ENCODE data around the gene MRPL54.
"Not testable (repeated sequence)": the region's sequence is repeated elsewhere in the genome, so short reads cannot be mapped to it uniquely, and the experiment has no call there.

The MRPL54 gene

DNA sequence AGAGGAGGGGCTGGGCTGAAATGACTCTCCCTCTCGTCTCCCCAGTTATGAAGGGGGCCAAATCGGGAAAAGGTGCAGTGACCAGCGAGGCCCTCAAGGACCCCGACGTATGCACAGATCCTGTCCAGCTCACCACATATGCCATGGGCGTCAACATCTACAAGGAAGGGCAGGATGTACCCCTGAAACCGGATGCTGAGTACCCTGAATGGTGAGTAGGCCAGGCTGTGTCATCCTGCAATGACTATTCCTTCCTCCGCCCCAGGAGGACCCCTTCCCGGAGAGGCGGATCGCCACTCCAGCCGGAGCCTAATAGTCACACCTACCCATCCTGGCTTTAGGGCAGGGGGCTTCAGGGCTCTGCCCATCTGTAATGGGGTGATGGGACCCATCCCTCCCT is 2.6 kb downstream of the MRPL54 start:
- H3K4me3 ChIP-seq (ENCODE audit: low read depth, low read length), result no peak overlapping the region
- TF ChIP-seq, protein P1, sequence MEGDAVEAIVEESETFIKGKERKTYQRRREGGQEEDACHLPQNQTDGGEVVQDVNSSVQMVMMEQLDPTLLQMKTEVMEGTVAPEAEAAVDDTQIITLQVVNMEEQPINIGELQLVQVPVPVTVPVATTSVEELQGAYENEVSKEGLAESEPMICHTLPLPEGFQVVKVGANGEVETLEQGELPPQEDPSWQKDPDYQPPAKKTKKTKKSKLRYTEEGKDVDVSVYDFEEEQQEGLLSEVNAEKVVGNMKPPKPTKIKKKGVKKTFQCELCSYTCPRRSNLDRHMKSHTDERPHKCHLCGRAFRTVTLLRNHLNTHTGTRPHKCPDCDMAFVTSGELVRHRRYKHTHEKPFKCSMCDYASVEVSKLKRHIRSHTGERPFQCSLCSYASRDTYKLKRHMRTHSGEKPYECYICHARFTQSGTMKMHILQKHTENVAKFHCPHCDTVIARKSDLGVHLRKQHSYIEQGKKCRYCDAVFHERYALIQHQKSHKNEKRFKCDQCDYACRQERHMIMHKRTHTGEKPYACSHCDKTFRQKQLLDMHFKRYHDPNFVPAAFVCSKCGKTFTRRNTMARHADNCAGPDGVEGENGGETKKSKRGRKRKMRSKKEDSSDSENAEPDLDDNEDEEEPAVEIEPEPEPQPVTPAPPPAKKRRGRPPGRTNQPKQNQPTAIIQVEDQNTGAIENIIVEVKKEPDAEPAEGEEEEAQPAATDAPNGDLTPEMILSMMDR (IDR thresholded peaks at IDR 0.05; ENCODE audit: borderline replicate concordance, insufficient read depth, low read depth, low read length), result no peak

DNA sequence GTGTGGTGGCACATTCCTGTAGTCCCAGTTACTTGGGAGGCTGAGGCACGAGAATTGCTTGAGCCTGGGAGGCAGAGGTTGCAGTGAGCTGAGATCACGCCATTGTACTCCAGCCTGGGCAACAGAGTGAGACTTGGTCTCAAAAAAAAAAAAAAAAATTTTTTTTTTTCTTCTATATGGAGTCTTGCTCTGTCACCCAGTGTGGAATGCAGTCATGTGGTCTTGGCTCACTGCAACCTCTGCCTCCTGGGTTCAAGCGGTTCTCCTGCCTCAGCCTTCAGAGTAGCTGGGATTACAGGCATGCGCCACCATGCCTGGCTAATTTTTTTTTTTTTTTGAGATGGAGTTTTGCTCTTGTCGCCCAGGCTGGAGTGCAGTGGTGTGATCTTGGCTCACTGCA is 3.3 kb downstream of the MRPL54 start:
- not testable (repeated sequence) for H3K4me3 ChIP-seq (ENCODE audit: low read depth, low read length)

DNA sequence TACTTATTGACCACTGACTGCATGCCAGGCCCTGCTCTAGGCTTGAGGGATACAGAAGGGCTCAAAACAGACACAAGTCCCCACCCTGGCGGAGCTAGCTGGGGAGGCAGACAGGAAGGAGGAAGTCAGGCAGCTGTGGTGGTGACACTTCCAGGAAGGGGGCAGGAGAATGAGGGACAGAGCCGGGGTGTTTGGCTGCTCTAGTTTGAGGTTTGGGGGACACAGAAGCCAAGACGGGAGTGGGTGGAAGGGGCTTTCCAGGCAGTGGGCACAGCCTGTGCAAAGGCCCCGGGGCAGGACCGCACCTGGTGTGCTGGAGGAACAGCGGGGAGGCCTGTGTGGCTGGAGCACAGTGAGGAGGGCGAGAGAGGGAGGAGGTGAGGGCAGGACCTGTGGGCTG is 4.0 kb downstream of the MRPL54 start:
- no peak overlapping the region for H3K4me3 ChIP-seq (ENCODE audit: low read depth, low read length)
- TF ChIP-seq, protein P1 (IDR thresholded peaks at IDR 0.05; ENCODE audit: borderline replicate concordance, insufficient read depth, low read depth, low read length), result no peak

DNA sequence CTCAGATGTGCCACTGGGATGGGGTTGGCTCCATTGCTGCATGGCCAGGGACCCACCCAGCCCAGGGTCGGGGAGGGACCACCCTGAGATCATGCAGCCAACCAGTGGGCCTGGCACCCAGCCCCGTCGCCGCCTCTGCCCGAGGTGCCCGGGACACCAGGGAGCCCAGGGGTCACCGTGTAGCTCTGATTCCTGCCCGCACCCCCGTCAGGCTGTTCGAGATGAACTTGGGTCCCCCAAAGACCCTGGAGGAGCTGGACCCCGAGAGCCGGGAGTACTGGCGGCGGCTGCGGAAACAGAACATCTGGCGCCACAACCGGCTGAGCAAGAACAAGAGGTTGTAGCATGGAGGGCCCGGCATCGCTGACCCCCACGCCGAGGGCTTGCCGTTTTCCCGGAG is 4.6 kb downstream of the MRPL54 start:
- no peak overlapping the region for H3K4me3 ChIP-seq (ENCODE audit: low read depth, low read length)
- TF ChIP-seq, protein P1 (IDR thresholded peaks at IDR 0.05; ENCODE audit: borderline replicate concordance, insufficient read depth, low read depth, low read length), result no peak

- TF ChIP-seq, protein P1 (IDR thresholded peaks at IDR 0.05; ENCODE audit: borderline replicate concordance, insufficient read depth, low read depth, low read length), result no peak
- H3K4me3 ChIP-seq (ENCODE audit: low read depth, low read length), result no peak overlapping the region
Observed at GRCh38 chr19:3768015-3768747, 5.7 kb downstream of the MRPL54 start.

DNA sequence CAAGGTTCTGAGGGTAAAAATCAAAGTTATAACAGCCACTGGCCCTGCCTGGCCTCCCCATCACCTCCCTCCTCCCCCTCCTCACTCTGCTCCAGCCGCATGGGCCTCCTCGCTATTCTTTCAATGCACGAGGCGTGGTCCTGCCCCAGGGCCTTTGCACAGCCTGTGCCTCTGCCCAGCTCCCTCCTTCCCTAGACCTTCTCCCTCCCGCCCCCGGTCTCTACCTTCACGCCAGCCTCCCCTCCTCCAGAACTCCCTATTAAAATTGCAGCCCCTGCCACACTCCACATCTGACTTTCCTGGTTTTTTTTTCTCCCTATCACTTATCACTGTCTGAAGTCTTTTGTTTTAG is 6.2 kb downstream of the MRPL54 start:
- no peak overlapping the region for H3K4me3 ChIP-seq (ENCODE audit: low read depth, low read length)
- TF ChIP-seq, protein P1 (IDR thresholded peaks at IDR 0.05; ENCODE audit: borderline replicate concordance, insufficient read depth, low read depth, low read length), result no peak

GRCh38 chr19:3769494-3769893 is 7.0 kb downstream of the MRPL54 start:
- H3K4me3 ChIP-seq (ENCODE audit: low read depth, low read length), result no peak overlapping the region
- TF ChIP-seq, protein P1 (IDR thresholded peaks at IDR 0.05; ENCODE audit: borderline replicate concordance, insufficient read depth, low read depth, low read length), result no peak
